Measurements from ENCODE around the gene FRG2C.
"Not testable (repeated sequence)": the region's sequence is repeated elsewhere in the genome, so short reads cannot be mapped to it uniquely, and the experiment has no call there.

The FRG2C gene

DNA sequence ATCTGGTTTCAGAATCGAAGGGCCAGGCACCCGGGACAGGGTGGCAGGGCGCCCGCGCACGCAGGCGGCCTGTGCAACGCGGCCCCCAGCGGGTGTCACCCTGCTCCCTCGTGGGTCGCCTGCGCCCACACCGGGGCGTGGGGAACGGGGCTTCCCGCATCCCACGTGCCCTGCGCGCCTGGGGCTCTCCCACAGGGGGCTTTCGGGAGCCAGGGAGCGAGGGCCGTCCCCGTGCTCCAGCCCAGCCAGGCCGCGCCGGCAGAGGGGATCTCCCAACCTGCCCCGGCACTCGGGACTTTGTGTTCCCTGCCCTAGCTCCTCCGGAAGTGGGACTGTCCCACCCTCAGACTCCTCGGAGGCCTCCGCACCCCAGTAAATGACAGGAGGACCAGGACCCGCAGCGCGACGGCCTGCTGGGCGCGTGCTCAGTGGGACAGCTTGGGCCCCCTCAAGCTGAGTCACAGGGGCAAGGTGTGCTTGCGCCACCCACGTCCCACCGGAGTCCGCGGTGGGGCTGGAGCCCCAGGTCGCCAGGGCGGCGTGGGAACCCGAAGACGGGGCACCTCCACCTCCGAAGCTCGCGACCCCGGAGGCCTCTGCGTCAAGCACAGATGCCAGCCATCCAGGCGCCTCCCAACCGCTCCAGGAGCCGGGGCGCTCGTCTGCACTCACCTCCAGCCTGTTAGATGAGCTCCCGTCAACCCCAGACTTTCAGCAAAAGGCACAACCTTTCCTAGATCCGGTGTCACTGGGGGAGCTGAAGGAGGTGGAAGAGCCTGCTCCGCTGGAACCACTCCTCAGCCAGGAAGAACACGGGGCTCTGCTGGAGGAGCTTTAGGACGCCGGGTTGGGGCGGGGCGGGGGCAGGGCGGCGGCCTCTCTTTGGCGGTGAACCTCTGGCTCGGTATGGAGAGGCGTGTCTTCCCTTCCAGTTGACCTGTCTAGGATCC lies 5.5 kb downstream of the FRG2C start:
- DNase-seq (ENCODE audit: low spot score): peak; percentile 78

DNA sequence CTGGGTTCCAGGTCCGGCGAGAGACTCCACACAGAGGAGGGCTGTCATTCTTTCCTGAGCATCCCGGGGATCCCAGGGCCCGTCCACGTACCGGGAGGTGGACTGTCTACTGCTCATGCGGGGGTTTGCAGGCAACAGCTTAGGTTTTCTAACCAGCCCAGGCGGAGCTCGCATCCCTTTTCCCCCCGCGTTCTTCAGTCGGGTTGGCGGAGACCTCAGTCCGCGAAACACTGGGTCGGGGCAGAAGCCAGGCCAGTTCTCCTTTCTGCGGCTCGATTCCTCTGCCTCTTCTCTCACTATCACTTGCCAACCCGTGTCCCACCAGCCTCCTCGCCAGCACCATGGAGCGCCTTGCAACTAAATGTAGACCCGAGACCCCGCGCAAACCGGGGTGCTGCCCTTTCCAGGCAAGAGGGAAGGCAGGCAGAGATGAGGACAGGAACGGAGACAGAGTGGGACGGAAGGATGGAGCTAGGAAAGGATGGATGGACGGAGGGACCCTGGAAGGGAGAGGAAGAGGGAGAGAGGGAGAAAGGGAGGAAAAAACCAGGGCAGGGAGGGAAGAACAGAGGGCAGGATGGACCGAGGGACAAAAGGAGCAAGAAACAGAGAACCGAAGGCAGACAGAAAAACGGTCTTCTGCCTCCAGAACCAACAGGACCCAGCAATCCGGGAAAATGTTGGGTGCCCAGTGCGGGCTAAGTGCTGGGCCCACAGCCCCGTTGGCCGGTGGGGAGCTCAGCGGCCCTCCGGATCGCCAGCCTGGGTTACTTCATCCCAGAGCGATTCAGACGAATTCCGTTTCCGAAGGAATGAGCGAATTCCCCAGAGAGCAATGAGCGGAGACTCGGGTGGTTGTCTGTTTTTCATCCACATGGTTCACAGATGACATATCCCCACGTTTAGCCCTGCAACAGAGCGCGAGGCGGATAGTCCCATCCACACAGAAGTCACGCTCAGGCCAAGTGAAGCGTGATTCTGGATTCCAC lies 6.5 kb downstream of the FRG2C start:
- not testable (repeated sequence) for DNase-seq (ENCODE audit: low spot score)

DNA sequence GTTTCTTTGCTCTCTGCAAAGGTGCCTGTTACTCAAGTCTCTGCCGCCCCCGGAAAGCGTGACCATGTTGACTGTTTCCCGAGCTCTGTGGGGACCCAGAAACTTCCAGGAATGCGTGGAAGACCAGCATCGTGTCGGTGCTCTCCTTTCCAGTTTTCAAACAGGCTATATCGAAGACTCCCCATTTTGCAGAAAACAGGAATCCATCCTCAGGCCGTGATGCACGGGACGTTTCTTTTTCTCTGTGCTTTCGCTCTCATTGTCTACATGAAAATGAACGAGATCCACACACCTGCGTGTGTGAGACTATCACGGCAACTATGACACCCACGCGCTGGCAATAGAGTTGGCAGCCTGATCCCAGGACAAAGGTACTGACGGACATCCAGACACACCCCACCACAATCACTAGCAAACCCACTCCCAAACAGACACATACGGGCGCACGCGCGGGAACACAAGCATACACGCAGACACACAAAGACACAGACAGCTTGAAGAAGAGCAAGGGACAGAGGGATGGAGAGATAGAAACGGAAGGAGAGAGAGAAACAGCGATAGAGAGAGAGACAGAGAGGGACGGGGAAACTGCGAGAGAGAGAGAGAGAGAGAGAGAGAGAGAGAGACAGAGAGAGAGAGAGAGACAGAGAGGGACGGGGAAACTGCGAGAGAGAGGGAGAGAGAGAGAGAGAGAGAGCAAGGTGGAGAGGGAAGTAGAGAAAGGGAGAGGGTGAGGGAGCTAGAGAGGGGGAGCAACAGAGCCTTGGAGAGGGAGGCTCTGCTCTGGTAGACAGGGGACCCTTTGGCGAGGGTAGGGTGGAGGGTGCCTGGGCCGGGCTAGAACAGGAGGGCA lies 7.4 kb downstream of the FRG2C start:
- not testable (repeated sequence) for DNase-seq (ENCODE audit: low spot score)

DNA sequence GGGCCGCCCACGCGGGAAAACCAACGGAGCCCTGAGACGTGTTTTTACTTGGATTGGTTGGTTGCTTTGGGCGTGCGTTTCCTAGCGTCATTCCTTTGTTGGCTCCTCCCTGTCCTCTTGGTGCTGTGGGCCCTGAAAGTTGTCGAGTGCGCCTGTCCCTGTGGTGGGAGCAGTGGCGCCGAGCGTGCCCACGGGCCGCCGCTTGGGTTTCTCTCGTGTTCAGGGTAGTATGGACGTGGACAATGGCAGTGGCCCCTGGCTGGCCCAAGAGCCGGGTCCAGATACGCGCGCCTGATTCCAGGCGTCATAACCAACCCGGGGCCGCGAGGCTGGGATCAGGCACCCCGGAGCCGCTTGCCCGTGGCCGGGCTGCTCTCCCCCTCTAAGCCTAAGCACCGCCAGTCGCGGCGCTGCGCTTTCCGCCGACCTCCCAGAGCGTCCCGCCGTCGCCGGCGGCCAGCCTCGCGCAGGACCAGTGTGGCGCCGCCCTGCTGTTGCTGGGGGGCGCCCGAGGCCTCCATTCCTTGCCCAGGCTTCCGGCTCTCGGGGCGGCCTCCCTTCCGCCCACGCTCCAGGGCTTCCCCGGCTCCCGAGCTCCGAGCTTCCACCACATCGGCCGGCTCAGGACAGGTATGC lies 8.1 kb downstream of the FRG2C start:
- not testable (repeated sequence) for DNase-seq (ENCODE audit: low spot score)

DNA sequence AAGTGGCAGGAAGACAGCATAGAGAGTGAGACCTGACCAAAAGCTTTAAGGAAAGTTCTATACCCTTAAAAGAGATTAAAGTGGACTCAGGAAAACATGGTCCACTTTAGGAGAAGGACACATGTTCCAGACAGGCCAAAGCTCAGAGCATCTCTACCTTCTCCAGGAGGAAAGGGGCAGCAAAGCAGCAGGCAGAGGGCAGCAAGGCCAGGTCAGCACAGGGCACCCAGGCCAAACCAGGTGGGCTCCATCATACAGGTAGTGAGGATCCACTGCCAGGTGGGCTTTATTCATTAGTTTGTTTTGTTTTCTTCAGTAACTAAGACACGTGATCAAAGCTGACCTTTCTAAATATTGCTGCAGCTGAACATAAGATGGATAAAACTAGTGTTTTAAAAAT lies 19.8 kb downstream of the FRG2C start:
- not testable (repeated sequence) for DNase-seq (ENCODE audit: low spot score)

DNA sequence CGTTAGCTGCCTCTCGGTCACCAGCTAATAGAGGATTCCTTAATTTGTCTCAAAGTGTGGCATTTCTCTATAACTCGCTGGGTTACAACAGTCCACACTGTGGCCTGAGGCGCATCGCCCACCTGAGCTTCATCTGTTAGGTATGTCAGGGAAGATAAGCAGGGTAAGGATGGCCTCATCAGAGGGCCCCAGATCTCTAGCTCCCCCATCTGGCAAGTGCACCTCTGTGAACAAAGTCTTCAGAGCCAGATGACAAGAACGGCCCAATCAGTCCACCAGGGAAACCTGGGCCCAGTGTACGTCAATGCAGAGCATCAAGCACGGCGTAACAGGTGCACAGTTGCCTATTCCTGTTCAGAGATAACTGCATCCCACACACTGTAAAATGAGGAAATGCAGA lies 23.2 kb downstream of the FRG2C start:
- no peak for DNase-seq (ENCODE audit: low spot score)

DNA sequence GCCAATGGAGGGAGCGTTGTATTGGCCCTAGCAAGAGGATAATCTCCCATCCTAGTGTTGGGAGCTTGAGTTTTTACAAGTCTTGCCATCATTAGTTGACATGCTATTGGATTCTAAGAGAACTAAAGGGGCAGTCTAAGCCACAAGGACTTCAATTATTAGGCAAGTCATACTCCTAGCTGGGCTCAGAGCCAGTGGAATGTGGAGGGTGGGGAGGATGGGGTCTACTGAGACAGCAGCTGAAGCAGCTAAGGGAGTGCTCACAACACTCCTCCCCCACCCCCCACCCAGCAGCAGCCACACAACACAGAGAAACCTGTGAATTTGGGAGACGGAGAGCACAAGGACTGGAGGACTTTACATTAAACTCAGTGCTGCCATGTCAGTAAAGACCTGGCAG lies 27.9 kb downstream of the FRG2C start:
- no peak for DNase-seq (ENCODE audit: low spot score)
